ENCODE data around the gene MAP6D1. TPM values are rescaled to one million over a fixed set of nuclear protein-coding genes. Genes with fewer than 3 reads are reported as not detected.

The MAP6D1 gene
- total and polyA plus RNA-seq, 12 donors, result 0.27 to 3.0 (median 1.7) TPM; not detected in 2

DNA sequence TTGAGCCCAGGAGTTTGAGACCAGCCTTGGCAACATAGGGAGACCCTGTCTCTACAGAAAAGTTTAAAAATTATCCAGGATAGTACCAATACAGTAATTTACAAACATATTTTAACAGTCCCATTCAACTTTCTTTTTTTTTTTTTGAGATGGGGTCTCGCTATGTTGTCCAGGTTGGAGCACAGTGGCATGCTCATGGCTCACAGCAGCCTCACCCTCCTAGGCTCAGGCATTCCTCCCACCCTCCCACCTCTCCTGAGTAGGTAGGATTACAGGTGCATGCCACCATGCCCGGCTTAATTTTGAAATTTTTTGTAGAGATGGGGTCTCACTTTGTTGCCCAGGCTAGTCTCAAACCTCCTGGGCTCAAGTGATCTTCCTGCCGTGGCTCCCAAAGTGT is 12.5 kb upstream of the MAP6D1 start:
- Histone ChIP-seq H3K36me3 (replicated peaks in 1 of 2) (peaks cover 0 to 58% of the 10 kb centered on the region in 2 donors), H3K27me3 (no peaks in the 10 kb centered on the region), H3K4me3 (no peak overlapping the region), H3K9me3 (replicated peaks in 1 of 3) (no peaks in the 10 kb centered on the region), H3K4me1 (replicated peaks in 1 of 2) (no peaks in the 10 kb centered on the region), H3K27ac (no peak overlapping the region)
- intact Hi-C loops (cut with DNase I), result no loop called here
- WGBS, 4 donors, result 94 to 97% (median 95%) methylated on average over 3 of the region's 3 CpGs
- TF ChIP-seq, protein P1, sequence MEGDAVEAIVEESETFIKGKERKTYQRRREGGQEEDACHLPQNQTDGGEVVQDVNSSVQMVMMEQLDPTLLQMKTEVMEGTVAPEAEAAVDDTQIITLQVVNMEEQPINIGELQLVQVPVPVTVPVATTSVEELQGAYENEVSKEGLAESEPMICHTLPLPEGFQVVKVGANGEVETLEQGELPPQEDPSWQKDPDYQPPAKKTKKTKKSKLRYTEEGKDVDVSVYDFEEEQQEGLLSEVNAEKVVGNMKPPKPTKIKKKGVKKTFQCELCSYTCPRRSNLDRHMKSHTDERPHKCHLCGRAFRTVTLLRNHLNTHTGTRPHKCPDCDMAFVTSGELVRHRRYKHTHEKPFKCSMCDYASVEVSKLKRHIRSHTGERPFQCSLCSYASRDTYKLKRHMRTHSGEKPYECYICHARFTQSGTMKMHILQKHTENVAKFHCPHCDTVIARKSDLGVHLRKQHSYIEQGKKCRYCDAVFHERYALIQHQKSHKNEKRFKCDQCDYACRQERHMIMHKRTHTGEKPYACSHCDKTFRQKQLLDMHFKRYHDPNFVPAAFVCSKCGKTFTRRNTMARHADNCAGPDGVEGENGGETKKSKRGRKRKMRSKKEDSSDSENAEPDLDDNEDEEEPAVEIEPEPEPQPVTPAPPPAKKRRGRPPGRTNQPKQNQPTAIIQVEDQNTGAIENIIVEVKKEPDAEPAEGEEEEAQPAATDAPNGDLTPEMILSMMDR (IDR thresholded peaks at IDR 0.05), result no peak
- TF ChIP-seq POLR2A (IDR thresholded peaks at IDR 0.05), result no peak
- DNase-seq, result no peak

DNA sequence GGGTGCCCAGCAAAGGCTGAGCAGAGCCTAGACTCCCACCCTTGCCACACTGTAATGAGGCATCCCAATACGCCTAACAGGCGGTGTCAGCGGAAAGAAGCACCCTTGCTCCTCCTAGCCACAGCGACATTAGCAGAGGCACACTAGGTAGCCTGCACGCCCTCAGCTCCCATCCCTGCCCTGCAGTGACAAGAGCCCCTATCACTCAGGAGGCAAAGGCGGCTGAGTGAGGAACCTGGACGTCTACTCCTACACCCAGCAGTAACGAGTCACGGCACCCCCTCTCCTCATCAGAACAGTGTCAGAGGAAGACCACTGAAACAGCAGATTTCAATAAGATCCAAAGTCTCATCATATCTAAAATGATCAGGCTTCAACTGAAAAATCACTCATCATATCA is 12.0 kb upstream of the MAP6D1 start:
- TF ChIP-seq, protein P1 (IDR thresholded peaks at IDR 0.05), result no peak
- TF ChIP-seq POLR2A (IDR thresholded peaks at IDR 0.05), result no peak
- Histone ChIP-seq H3K4me3 (no peak overlapping the region), H3K9me3 (replicated peaks in 1 of 3) (no peaks in the 10 kb centered on the region), H3K36me3 (replicated peaks in 1 of 2) (peaks cover 0 to 62% of the 10 kb centered on the region in 2 donors), H3K27me3 (no peaks in the 10 kb centered on the region), H3K27ac (no peak overlapping the region), H3K4me1 (replicated peaks in 1 of 2) (no peaks in the 10 kb centered on the region)
- intact Hi-C loops (cut with DNase I), result no loop called here
- no peak for DNase-seq
- WGBS, 4 donors, result 85 to 96% (median 92%) methylated on average over 8 to 9 of the region's 9 CpGs

DNA sequence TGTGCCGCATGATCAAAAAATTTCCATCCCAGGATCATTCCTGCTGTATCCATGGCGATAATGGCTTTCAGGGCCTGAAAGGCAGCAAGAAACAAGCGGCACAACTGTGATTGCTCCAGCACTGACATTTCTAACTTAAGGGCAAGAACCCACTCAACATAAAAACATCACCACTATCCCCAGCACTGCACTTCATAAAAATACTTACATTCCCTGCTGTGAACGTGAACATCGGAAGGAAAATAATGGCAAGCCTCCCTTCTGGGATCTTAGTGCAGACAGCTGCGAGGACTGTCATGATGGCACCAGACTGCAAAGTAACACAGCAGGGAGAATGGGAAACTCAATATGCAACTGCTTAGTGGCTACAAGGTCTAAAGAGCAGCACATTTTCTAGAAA is 8.1 kb upstream of the MAP6D1 start:
- peaks cover 0 to 38% of the 10 kb centered on the region in 2 donors for H3K36me3 ChIP-seq (replicated peaks in 1 of 2)

DNA sequence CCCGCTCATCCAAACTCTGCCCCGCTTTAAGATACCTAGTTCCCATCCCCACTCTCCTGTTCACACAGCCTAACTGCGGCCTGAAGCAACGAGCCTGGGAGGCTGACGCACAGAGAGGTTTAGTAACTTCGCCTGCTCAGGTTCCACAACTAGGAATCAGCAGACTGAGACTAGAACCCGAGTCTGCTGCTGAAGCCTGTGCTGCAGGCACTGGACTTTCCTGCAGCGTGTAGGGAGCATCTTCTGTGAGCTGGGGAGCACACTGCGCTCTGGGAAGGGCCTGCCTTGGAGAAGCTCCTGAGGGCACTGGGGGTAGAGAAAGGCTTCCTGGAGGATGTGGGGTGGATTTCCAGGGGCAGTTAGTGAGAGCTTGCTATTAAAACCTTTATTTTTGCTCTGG is 4.8 kb upstream of the MAP6D1 start:
- no peak overlapping the region for H3K4me3 ChIP-seq
- WGBS, 4 donors, result 94 to 99% (median 96%) methylated on average over 5 to 9 of the region's 9 CpGs
- no peak overlapping the region for H3K27ac ChIP-seq
- peaks cover 8 to 13% of the 10 kb centered on the region in 2 donors for H3K4me1 ChIP-seq (replicated peaks in 1 of 2)
- intact Hi-C loops (cut with DNase I), result no loop called here
- TF ChIP-seq, protein P1 (IDR thresholded peaks at IDR 0.05), result no peak
- no peaks in the 10 kb centered on the region for H3K9me3 ChIP-seq (replicated peaks in 1 of 3)
- peaks cover 0 to 33% of the 10 kb centered on the region in 2 donors for H3K36me3 ChIP-seq (replicated peaks in 1 of 2)
- DNase-seq, result no peak
- H3K27me3 ChIP-seq, result no peaks in the 10 kb centered on the region

More for the DNA sequence above, 8.1 kb upstream of the MAP6D1 start:
- Histone ChIP-seq H3K4me3 (no peak overlapping the region), H3K9me3 (replicated peaks in 1 of 3) (no peaks in the 10 kb centered on the region), H3K27me3 (no peaks in the 10 kb centered on the region), H3K4me1 (replicated peaks in 1 of 2) (no peaks in the 10 kb centered on the region), H3K27ac (no peak overlapping the region)
- DNase-seq, result no peak
- TF ChIP-seq POLR2A (IDR thresholded peaks at IDR 0.05), result no peak
- TF ChIP-seq, protein P1 (IDR thresholded peaks at IDR 0.05), result no peak
- intact Hi-C loops (cut with DNase I), result no loop called here
- 94 to 97% (median 97%) methylated on average over 6 of the region's 6 CpGs for WGBS, 4 donors

Data from adrenal gland (tissue), 12 donors.